ENCODE results near the gene CFL1.

The CFL1 gene

DNA sequence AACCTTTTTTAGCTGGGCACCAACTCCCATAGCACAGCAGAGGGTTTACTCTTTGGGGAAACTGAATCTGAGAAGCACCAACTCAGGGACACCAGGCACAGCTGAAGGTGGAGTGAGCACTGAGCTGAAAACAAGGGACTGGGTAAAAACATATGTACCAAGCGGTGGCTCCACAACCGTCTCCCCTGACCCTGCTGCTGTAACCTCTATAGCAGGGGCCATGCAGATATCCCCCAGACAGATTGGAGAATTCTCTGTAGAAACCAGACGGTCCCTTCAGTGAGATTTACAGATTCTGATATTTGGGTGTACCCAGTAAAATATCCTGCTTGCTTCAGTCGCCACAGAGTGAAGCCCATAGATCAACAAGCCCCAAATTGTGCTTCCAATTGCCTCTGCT, 28.5 kb downstream of the CFL1 start:
- DNase-seq, result no peak

DNA sequence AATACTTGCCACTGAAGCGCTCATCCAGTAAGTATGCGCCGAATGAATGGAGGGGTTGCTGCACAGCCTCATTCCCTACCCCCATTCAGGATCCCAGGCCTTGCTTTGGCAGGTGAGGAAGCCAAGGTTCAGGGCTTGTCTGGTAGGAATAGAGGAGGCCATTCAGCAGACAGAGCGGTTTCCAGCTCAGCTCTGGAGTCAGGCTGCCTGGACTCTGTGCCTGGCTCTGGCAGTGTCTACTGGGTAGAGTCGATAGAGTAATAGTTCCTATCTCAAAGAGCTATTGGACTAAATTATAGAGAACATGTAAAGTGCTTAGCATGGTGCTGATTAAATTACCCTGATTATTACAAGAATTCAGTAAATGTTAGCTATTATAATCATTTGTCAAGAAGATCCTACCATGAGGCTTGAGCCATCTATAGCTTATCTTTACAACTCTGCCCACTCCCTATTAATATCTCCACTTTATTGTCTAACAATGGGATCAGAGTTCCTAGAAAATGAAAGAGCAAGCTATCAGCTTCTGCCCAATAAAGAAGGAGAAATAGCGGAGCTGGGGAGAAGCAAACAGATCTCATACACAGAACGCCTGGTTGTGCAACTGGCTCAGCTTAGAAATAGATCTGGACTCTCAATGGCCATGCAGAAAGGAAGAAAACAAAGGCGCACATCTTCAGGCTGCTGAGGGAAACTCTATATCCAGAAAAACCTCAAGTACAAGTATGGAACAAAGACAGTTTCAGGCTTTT, 30.8 kb downstream of the CFL1 start:
- DNase-seq, result no peak

DNA sequence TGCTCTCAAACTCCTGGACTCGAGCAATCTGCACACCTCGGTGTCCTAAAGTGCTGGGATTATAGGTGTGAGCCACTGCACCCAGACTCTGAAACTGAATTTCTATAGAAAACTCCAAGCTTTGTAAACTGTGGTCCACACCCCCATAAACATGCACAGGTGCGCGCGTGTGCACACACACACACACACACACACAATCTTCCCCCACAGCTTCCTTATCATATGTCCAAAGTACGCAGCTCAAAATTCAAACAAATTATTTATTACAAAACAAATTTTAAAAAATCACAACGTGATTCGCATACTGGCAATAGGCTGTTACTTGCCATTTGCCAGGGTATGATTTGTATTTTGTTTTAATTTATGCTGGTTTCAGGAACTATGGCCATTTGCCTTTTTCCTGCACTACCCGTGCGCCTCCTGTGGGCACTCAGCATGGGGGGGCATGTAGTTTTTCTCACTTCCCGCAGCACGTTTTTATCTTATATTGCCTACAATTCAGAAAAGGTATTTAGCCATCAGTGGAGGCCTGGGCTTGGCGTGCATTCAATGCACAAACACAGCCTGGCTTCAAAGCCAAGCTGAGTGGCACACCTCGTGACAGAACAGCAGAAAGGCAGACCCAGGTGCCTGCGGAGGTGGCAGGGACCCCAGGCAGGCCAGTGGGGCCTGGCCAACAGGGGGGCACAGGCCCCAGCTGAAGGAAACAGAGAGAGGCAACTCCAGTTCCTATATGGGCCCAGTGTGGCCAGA, 35.0 kb downstream of the CFL1 start:
- no peak for DNase-seq

DNA sequence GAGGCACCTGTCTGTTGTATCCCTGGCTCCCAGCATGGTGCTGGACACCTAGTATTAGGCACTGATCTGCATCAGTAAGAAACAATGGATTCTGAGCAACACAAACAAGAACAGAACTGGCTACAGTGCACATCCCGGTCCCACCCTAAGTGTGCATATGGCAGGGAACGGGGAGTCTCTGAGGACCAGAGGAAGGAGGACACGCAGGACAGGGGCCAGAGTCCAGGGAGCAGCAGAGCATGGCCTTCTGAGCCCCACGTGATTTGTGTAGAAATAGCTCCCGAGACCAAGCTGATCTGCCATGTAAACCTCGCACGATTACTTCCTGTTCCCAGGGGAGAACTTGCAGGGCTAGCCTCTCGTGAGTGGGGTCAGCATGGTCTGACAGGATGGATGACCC, 36.9 kb downstream of the CFL1 start:
- no peak for DNase-seq

DNA sequence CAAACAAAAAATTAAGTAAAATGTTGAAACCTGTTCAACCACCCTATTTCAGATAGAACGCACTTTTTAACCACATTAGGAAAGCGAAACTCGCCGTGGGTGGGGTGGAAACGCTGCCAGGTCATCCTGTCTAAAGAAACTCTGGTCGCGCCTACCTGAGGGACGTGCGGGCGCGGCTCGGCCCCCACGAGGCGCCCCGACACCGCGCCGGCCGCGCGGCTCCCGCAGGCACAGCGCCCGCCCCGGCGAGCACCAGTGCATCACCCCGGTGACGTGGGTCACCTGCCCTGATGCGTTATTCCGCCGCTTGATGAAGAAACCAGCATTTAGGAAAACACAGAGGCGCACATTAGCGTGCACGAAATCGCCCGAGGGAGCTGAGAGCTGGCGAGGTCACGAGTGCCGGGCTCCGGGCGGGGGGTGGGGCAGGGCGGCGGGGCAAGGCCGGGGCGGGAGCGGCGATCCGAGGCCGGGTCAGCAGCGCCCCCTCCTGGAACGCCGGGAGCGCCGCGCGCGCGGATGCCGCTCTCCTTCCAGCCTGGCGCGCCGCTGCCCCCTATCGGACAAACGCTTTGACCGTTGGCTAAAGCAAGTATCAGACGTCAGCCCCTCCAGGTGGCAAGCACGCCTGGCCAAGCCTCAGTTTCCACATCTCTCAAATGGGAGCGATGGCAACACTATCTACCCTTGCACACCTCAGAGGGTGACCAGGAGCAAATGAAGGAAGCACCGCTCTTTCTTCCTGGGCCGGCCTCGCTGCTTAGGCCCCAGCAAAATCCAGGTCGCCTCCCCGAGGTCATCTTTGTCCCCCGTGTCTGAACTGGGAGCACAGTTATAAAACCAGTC, 39.9 kb downstream of the CFL1 start:
- DNase-seq, result peak; percentile 73

DNA sequence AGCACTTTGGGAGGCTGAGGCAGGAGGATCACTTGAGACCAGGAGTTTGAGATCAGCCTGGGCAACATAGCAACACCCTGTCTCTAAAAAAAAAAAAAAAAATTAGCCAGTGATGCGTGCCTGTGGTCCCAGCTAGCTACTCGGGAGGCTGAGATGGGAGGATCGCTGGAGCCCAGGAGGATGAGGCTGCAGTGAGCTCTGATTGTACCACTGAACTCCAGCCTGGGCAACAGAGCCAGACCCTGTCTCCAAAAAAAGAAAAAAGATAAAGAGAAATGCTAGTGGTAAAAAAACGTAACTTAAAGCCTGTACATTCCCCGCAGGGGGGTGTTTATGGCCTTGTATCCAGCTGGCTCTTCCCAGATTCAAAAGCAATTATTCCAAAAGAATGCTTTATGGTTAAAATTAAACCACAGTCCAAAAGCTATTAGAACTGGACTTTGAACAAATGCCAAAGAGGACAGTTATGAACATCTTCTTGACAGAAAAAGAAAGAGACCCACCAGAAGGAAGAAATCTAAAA, 40.6 kb downstream of the CFL1 start:
- no peak for DNase-seq

DNA sequence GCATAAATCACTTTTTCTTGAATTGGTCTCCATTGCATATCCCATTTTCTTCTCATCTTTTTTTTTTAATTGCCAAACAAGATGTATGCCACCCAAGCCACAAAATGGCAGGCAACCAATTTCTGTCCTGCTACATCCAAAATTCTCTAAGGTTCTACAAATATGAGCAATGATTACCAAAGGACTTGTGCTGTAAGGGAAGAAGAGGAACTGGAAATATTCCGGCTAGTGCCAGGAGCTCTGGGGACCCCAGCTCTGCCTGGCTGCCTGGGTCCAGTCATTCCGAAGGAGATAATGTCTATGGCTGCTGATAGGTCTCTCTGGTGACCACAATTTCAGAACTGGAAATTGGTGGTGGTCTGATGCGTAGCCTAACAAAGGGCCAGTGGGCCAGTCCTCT, 41.3 kb downstream of the CFL1 start:
- no peak for DNase-seq

DNA sequence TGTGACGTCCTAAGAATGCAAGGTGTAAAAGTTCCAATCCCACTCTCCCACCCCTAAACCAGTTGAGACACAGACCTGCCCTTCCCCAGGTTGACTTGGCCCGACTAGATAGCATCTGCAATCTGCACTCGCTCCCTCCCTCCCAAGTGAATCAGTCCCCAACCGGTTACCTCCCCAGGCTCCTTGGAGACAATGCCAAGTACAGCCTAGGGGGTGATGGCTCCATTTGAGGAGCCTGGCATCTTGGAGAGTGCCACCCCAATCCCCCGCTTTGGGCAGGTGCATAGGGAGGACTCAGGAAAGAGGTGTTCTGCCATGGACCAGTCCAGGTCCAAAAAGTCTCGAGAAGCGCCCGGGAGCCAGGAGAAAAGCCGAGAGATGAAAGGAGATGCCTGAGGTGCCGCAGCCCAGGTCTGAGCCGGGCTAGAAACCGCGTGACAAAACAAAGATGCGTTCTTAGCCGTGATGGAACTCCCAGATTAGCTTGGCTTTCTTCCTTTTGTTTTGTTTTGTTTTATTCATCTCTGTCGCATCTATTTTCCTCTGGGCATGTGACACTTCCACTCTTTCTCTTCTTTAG, 42.9 kb downstream of the CFL1 start:
- no peak for DNase-seq

DNA sequence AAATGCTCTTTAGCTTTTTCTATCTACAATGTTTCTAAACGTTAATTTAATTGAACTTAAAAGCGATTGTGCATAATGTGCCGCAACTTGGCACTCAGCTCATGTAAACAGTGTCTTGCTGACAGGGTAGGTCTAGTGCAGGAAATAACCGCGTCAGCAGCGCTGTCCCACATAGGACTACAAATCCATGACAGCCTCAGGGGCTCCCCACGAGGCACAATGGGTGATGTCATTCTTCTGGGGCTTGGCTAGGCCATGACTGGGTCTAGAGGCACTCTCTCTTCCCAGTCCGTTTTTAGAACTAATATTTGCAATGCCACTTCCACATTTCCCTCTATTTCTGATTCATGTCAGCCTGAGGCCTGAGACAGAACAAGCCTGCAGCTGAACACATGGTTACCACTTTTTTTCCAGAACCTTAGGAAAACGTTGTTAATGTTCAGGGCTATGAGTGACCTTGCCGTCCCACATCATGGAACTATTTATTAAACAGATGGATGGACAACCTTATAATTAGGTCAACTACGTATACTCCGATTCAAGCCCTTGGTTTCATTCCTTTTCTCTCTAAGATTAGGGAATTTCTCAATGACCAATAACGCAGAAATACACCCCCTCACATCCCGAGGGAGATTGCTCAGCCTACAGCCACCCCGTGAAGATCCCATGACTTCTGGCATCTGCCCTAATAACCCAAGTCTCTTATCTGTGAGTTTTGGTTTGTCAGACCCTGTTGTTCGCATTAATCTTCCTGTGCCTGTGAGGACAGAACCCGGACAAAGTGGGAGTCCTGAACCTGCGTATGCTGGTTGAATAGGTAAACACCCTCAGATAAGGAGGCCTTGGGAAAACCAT, 43.6 kb downstream of the CFL1 start:
- no peak for DNase-seq

DNA sequence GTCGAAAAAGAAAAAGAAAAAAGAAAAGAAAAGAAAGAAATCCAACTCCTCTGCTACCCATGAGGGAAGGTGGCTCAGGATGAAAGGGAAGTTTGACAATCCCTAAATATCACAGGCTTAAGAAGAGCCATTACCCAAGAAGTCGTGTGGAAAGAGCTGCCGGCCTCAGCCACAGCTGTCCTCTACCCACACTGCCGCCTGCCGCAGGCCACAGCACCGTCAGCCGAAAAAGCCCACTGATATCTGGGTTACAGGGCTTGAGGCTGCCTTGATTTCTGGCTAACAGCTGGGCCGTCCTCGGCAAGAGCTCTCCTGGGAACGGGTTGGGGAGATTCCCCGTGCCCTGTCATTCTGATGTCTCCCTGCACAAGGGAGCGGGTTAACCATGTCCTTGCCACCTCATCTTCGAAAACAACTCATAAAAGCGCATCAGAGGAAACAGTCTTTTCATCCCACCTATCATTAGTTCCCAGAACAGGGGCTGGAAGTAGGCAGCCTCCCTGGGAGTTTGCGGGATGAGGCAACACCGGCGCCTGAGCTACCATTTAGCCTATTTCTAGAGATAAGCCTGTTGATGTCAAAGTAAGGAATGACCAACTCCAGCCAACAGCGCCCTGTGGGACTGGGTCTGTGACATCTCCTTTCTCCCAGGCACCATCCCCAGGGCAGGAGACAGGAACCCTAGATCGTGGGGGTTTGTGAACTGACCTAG, 46.1 kb downstream of the CFL1 start:
- no peak for DNase-seq

DNA sequence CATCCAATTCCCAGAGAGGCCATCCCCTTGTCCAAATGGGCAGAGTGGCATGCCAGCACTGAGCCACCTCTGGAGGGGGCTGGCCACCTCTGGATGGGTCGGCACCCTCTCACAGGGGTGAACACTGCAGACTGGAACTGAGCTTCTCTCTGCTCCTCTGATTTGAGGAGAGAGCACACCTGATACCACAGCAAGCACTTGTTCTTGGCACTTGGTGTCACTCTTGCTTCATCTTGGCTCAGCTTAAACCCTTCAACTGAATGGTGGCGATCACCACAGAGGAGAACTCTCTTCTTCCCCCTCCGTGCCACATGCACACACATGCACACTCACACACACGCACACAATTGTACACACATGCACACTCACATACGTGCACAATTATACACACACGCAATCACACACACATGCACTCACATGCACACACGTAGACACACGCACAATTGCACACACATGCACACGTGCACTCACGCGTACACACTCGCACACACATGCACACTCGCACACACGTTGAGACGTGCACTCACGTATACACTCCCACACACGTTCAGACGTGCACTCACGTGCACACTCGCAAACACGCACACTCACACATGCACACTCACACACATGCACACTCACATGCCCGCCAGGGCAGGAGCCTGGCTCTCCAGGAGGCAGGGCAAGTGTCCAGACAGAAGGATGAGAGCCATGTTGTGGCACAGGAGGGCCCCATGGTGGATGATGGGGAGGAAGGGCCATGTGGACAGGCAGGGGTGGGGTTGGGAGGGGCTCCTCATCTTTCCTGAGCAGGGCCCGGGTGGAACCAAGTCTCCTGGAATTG, 47.7 kb downstream of the CFL1 start:
- DNase-seq, result no peak

DNA sequence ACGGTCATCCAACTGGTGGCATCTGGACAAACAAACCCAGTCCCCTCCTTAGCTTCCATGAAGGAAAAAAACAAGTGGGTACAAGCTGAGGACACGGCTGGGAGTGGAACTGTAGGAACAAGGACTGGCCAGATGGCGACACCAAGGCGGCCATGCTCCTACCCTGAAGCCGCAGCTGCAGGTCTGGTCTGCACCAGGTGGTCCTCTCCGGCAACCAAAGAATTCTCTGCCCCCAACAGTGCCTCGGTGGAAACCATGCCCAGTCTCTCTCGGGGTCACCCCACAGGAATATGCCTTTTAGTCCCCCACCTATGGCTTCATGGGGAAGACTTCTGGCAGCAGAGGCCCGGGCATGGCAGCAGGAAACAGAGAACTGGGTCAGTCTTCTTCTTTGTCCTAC, 48.5 kb downstream of the CFL1 start:
- no peak for DNase-seq

DNA sequence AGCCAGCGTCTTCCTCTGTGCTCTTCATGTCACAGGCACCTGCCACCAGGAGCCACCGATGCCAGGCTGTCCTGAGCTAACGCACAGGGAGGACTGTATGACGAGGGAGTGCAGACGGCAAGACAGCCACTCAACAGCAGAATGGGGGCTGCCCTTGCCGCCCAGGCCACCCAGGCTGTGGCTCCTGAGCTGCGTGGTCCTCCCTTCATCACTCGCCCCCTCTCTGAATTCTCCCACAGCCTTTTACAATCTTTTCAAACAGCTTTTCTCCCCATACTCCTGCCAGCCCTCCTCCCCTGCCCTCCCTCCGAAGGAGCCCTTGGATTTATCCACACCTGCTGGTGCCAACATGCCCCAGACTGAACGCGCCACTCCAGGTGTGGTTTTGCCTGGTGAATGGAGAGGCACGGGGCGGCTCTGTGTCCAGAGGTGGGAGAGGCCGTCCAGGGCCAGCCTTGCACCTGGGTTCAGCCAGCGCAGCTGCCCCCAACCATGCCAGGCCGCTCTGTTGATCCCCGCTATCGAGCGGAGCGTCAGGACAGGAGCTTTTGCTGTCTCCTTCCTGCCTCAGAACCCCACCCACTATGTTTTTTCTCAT, 49.1 kb downstream of the CFL1 start:
- DNase-seq, result no peak

DNA sequence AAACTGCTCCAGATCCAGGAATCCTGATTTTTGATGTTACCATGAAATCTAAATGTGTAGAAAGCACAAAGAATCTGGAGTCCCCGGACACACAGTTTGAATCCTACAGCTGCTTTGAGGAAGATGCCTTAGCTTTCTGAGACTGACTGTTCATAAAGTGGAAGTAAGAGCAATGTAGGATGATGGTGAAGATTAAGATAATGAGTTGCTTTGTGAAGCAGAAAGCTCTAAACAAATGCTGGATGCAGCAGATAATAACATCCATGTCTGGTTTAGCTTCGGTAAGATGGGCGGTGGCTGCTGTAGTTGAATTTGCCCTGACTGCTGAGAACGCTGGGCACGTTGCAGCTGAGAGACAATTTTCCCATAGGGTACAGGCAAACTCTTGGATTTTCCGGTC, 51.0 kb downstream of the CFL1 start:
- DNase-seq, result no peak
